Stimulated activated CD8-positive, alpha-beta memory T cell treated with anti-CD3 and anti-CD28 coated beads, Interleukin-12 subunit alpha, Interleukin-12 subunit beta, amount 100 ng/mL, for 1 hour (primary cell): ENCODE results near the gene LSM5.

Source experiments
- DNase-seq: peaks from one replicate; pipeline ENCODE4 v3.0.0-alpha.2; 2020; ENCODE audit warnings: low read depth

The LSM5 gene

DNA sequence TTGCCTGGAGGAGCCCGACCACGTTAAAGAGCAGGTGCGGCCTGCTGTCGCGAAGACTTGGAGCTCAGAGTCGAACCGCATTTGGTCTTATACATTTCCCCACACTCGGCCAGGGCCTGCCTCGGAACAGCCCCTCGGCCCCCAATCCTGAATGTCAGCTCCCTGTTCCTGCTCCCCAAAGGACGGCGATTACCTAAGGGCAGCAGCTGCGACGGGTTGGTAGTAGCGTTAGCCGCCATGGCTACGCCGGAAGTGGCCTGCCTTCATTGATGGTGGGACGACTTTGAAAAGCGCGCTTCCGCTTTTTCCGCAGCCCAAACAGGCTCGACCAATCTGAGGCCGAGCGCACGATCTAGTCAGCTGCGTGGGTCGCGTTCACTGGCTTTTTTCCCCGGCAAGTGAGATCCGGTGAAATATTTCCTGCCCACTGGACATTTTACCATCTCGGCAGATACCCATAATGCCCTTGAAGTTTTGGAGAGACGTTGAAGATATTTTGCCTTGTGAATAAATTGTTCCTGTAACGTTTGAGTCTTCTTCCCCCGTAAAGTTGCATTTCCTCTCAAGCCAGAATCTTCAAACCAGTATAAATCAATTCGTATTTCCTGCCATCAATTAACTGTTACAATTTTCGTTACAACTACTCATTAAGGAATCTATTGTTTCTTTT, at the start of gene LSM5:
TSS of gene LSM5 (minus strand) at position 254 of the 670 bp plus-strand sequence. CDS start at position 239, 15 bp downstream.
- DNase-seq, result peak; percentile 82

DNA sequence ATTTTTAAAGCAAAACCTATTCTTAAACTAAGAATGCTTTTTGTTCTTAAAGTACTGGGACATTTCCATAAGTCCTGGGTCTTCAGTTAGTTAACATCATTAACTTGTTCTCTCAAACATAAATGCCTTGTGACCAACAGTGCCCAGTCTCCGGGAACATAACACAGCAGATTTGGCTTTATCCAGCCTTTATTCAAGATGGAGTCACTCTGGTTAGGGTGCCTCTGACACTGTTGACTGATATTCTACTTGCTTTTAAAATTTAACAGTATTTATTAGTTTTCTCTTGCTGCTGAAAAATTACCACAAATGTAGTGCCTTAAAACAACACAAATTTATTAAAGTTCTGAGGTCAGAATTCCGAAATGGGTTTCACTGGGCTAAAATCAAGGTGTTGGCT, 49.2 kb upstream of the LSM5 start:
- no peak for DNase-seq

DNA sequence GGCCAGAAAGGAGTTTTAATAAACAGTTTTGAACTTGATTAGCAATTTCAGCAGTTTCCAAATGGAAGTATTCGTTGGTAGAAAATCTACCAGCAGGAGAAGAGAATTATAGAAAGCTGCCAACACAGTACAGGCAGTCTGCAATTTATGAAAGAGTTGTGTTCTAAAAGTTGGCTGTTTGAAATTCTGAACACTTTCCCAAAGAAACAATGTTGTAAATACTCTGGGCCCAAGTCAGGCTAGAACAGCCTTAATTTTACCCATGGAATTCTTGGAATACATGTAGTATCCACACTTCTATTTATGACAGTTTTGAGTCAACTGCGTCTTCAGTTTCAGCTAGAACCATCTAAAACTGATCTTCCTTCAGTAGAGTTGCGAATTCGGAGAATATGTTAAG, 47.6 kb upstream of the LSM5 start:
- no peak for DNase-seq

DNA sequence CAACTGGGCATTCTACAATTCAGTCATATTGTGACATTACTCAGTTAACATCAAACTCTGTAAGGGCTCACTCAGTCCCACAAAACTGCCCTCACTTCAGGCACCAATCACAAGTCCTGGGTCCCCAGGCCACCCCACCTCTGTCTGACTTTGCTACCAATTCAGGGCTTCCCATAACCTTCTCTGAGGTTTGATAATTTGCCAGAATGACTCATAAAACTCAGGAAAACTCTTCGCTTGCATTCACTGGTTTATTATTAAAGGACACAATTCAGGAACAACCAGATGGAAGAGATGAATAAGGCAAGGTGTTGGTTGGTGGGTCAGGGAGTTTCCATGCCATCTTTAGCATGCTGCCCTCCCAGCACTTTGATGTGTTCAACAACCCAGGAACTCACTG, 46.4 kb upstream of the LSM5 start:
- DNase-seq, result no peak

DNA sequence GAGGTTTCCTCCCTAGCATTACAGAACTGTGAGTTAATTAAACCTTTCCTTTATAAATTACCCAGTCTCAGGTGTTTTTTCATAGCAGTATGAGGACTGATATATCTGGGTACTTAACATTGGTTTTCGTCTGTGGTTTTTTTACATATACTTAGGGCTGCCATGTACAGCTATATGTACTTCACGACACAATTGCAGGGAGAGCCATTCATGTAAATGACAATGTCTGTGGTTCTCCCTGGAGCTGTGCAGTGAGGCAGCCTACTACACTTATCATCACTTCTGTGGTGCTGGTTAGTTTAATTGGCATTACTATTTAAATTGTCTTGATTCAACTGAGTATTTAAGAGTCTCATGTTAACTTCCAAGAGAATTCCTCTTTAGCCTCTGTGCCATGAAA, 45.8 kb upstream of the LSM5 start:
- no peak for DNase-seq

DNA sequence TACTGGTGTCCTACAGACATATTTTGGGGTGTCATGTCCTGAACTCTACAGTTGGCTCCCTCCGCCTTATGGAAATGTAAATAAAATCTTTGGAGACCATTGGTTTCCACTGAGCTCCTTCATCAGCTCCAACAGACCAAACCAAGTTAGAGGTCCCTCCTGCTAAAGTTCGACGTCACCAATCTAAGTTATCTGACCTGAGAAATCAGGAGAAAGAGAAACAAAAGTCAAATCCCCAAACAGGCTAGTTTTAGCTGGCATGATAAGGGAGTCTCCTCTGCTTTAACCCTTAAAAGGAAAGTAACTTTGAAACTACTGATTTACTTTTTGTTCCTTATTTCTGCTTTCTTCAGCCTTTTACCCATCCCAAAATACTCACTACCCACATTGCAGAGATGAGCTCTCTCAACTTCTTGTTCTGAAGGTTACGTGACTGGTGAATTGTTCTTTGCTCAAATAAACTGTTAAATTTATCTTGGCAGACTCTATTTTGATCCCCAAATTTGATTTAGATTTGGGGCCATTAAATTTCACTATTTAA, 45.1 kb upstream of the LSM5 start:
- DNase-seq, result no peak

DNA sequence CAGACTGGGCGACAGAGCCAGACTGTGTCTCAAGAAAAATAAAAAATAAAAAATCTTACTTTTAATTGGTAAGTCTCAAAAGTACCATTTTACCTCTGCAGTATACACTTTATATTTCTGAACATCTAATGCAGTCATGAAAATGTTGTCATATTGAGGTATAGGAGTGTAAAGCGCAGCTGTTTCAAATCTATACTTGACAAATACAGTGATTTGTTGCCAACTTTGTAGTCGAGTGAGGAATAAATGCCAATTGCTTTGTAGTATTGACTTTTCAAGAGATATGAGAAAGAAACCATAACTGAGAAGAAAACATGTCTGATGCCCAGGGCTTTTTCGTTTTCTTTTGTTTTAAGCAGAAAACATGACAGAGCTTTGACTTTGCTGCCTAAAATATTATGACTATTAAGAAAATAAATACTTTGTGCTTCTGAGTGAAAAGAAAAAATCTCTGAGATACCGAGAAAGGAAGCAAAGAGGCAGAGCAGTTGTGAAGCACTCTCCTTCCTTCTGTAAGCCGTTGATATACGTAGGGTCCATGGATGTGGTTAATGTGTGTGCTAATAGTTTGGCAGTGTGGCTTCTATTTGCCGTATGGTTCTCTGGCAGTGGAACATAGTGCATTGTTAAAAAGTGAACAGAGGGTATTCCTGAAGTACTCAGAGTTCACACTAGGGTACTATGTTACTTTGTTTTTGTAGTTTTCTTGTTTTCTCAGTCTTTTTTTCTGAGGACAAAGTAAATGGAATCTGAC, 43.3 kb upstream of the LSM5 start:
- no peak for DNase-seq

DNA sequence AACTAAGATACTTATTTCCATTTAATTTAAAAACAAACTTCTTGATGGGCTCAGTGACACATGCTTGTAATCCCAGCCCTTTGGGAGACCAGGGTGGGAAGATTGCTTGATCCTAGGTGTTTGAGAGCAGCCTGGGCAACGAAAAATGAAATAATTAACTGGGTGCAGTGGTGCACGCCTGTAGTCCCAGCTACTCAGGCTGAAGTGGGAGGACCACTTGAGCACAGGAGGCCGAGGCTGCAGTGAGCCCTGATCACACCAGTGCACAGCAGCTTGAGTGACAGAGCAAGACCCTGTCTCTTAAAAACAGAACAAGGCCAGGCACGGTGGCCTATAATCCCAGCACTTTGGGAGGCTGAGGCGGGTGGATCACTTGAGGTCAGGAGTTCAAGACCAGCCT, 42.5 kb upstream of the LSM5 start:
- no peak for DNase-seq

DNA sequence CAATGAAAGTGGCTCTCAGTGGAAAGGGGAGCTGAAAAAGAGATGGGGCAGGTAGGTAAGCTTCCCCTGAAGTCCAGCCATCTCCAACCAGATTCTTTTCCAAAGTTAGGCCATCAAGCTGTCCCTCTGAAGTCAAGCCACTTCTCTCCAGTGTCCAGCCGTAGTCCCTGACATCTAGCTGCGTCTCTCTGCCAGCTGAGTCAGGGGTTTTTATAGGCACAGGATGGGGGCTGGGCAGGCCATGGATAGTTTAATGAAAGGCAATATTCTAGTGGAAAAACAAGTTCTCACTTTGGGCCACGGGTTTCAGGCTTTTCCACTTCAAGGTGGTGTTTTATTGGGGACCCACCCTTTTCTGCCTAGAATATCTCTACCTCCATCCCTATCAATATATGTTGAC, 41.9 kb upstream of the LSM5 start:
- no peak for DNase-seq

DNA sequence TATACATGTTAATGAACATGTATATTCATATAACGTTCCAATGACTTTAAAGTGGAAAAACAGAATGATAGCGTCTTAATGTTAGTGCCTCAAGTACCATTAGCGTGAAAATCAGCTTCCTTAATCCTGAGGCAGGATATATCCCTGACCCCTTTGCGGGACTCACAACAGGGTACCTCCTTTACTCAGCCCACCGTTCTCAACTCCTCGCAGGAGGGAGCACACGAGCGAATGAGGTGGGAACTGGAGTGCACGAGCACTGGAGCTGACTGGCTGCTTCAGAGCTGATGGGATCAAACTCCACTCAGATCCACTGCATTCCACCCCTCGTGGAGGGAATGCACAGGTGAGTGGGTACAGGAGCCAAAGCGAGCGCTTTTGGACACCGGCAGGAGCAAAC, 41.2 kb upstream of the LSM5 start:
- no peak for DNase-seq

DNA sequence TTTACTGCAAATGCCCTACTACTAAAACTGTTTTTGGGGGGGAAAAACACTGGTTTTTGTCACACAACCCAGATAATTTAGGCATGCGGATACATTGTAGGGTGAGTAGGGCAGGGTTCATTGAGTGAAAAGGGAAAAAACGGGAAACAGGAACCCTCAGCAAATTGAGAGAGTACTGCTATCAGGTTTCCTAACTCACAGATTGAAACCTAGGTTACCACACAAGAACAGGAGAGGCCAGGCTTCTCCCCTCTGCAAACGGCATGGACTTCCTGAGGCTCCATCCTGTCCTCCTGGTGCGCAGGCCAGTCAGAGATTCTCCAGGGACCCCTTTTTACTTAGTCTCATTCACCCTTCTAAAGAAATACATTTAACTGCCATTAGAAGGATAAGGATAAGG, 35.7 kb upstream of the LSM5 start:
- DNase-seq, result no peak

DNA sequence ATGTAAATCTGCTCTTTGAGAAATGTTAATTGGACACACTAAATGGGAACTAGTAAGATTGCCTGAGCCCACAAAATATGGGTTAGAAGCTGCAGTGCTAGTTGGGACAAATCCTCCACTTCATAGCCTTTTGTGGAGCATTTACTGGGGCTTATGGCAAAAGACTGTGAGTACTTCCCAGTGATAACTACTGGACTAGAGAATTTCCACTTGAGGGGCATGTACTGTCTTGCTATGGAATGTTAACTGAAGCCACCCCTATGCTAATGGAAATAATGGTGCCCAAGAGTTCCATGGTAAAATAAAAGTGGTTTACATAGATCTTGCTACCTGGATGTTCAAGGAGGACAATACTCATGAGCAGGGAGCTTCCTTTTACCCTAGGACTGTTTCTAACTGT, 34.5 kb upstream of the LSM5 start:
- no peak for DNase-seq

DNA sequence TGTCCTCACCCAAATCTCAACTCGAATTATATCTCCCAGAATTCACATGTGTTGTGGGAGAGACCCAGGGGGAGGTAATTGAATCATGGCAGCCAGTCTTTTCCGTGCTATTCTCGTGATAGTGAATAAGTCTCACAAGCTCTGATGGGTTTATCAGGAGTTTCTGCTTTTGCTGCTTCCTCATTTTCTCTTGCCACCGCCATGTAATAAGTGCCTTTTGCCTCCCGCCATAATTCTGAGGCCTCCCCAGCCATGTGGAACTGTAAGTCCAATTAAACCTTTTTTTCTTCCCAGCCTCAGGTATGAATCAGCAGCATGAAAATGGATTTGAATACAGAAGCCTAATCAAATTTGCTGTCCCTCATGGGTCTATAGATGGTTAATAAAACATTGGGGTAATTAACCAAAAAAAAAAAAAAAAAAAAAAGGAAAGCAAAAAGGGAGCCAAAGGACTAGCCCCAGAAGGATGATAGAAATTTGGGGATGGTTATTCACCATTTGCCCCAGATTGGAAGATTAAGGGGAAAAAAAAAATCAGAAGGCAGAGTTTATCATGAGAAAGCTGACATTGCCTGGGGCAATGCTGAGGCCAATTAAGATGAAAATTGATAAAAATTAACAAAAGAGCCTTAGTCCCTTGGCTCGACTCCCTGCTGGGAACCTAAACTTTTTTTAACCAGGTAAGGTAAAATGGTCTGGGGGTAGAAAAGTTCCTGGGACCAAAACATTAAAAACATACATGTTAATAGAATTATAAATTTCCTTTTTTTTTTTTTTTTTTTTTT, 32.8 kb upstream of the LSM5 start:
- DNase-seq, result no peak

DNA sequence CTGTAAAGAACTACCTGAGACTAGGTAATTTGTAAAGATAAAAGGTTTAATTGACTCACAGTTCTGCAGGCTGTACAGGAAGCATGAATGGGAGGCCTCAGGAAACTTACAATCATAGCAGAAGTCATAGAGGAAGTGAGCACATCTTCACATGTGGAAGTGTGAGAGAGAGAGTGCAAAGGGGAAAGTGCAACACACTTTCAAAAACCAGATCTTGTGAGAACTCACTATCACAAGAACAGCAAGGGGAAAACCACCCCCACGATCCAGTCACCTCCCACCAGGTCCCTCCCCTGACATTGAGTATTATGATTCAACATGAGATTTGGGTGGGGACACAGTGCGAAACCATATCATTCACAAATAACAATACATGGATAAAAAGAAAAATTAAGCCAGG, 29.6 kb upstream of the LSM5 start:
- DNase-seq, result no peak

DNA sequence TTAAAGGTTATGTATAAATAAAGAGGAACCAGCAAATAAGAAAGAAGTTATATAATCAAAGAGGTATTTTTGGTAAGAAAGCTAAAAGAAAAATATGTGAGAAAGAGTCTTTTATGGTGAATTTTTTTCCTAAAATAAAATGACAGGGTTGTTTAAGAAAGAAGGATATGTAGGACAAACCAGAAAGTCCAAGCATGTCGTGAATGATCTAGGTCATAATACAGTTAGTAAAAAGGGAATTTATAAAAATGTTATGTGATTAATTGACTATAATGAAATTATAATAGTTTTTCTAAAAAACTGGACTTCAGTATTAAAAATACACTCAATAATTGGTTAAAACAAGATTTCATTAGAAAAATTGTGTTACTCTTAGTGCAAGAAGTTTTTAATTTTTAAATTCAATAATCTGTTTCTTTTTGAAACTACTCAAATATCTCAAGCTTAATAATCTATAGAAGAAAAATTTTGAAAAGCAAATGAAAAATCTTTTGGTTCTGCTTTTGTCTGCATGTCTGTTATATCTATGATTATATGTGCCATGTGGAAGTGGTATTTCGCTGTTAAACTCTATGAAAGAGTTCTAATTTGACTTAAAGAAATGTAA, 28.5 kb upstream of the LSM5 start:
- DNase-seq, result no peak

DNA sequence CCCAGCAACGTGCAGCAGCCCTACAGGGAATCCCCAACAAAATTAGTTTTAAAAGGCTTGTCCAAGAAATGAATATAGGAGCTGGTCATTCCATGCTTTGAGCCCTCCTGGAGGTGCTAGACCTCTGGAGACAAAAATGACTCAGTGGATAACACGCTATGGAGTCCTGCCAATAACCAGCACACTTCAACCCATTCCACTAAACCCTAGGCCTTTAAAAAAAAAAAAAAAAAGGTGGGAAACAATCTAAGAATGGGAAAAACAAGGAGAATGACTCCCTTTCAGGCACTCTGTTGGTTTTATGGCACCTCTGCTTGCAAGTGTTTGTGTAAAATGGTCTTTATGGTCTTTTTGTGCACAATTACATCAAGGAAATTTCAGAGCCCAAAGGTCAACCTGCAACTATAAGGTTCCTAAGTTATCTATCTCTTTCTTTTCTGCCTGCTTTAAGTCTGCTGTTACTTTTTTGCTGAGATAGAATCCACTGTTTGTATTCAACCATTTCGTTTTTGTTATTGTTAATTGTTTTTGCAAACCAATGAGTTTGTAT, 26.4 kb upstream of the LSM5 start:
- no peak for DNase-seq

DNA sequence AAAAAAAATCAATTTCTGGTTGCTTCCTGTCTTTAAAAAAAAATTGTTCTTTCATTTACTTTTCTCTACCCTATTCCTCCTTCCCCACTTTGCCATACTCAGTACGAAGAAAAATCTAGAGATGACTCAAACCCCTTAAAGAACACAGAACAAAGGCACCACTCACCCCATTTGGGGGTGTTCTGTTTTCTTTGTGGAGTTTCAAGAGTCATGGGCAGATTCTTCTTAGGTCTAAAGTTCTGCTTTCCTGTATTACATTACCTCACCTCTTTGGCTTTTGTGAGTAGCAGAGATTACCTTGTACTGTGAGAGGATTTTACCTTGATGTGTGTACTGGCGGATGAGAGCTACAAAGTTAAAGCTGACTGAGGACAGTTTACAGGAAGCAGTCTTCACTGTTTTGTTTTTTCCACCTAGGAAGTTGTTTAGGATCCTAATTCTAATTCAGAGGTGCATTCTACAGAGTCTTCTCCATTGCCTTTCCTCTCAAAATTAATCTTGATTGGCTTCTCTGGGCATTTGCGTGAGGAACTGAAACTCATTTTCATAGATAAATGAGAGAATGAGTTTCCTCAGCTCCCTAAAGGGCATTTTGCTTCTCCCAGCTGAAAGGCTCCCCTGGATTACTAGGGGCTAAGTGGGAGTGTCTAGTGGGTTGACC, 25.8 kb upstream of the LSM5 start:
- no peak for DNase-seq

DNA sequence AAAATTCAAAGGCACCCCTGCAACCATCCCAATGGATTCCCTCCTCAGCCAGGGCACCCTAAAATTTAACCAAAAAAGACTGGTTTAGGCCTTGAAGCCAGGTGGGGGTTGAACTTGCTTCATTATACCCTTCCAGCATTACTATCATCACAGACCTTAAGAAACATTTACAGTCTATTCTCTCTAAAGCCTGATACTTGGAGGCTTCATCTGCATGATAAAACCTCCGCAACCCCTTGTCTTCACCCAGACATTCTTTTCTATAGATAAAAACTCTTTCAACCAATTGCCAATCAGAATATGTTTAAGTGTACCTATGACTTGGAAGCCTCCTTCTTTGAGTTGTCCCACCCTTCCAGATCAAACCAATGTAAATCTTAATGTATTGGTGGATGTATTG, 23.0 kb upstream of the LSM5 start:
- no peak for DNase-seq

DNA sequence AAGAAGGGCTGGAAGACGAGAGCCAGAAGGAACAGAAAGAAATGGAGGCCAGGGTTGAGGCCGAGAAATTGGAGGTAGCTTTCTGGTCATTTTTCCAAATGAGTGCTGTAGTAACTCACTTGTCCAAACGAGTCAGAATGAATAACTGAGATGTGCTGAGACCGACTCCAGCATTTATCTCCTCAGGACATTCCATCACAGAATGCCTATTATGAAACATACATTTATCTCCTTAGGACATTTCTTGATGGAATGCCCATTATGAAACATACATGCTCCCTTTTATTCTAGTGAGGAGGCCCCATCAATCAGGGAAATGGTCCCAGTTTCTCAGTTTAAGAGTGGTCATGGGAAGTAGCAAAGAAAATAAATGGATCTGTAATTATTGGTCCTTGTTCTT, 21.6 kb upstream of the LSM5 start:
- no peak for DNase-seq

DNA sequence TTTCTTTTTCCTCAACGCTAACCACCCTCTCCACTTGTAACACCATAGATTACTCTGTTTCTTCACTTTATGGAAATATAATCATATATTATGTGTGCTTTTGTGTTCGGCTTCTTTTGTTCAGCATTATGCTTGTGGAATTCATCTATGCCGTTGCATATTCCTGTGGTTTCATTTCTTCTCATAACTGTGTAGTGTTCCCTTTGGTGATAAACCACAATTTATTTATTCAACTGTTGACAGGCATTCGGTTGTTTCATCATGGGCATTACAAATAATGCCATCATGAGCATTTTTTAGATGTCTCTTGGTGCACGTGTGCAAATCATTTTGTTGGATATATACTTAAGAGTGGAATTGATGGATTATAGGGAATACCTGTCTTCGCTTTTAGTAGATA, 17.2 kb upstream of the LSM5 start:
- no peak for DNase-seq

DNA sequence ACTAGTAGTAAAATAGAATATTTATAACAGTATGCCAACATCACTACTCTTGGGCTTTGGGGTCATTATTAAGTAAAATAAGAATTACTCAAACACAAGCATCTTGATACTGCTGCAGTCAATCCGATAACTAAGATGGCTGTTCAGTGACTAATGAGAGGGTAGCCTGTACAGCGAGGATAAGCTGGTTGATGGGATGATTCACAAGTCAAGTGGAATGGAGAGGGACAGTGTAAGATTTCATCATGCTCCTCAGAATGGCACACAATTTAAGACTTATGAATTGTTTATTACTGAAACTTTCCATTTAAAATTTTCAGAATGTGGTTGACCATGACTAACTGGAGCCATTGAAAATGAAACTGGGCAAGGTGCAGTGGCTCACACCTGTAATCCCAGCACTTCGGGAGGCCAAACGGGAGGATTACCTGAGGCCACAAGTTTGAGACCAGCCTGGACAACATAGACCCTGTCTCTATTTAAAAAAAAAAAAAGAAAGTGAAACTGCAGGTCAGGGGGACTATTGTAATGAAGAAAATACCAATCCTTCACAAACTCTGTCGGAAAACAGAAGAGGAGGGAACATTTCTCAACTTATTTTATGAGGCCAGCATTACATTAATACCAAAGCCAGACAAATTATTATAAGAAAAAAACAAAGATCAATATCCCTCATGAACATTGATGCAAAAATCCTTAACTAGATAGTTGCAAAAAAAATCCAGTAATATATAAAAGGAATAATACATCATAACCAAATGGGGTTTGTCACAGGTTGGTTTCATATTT, 16.3 kb upstream of the LSM5 start:
- no peak for DNase-seq
